ENCODE data around the gene FTO.

Gene FTO

DNA sequence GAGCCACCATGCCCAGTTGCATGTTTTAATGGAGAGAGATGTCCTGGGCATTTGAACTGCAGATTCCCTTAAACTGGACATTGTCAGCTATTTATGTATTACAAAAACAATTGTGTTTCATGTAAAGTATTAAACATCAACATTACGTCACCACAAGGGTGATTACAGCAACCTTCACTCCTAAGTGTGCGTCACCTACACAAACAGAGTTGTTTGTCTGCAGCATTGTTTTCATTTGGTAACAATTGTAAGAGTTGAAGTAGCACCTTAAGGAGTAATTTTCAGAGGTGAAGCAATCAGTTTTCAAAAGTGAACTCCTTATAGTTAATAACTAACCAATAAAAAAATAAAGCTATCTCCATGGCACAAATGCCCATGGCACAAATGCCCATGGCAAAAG lies 311.2 kb downstream of the FTO start:
- no peak for DNase-seq (ENCODE audit: low spot score)

DNA sequence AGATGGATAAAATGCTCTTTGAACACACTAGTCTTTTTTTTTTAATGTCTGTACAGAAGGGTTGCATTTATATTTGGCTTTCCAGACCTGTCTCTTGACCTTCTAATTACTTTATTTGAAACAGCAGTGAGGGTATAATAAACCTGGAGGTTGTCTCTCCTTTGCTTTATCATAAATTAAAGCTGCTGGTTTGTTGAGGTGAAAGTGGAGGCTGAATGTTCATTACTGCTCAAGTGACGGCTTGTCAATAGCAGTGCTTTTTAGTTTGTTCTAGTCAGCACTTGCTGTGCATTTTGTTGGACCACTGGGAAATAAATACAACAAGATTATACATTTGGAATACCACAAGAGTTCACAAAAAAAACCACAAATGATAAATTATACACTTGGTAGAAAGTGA lies 318.4 kb downstream of the FTO start:
- no peak for DNase-seq (ENCODE audit: low spot score)

DNA sequence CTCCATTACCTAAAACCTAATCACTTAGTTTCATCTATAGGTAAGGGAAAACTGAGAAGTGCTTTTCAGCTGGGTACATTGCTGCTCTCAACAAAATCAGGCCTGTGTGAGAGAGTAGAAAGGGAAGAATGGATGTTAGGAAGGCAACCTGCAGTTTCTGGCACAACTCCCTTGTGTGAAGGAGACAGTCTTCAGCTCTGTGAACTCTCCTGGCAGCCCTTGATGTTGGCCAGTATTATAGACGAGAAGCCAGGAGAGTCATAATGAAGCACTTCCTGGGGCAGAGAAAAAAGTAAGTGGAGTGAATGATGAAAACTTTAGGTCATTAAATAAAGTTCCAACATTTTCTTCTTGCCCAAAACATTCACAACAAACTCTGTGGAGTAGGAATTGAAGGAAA lies 322.5 kb downstream of the FTO start:
- no peak for DNase-seq (ENCODE audit: low spot score)

DNA sequence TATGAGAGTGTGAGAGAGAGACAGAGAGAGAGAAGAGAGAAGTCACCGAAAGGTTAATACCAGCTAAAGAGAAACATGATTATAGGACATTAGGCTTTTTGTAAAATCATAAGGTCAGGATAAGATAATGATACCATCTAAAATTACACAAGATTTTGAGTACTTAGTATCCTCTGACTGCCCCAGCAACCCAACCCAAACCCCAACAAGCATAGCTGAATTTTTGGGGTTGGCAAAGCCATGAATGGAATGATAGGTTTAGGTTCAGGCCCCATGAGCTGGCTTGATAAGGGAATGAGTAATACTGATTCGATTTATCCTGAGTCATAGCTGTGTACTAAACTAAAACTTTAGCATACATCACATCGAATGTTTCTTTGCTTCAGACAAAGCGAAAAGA lies 323.1 kb downstream of the FTO start:
- DNase-seq (ENCODE audit: low spot score), result no peak

DNA sequence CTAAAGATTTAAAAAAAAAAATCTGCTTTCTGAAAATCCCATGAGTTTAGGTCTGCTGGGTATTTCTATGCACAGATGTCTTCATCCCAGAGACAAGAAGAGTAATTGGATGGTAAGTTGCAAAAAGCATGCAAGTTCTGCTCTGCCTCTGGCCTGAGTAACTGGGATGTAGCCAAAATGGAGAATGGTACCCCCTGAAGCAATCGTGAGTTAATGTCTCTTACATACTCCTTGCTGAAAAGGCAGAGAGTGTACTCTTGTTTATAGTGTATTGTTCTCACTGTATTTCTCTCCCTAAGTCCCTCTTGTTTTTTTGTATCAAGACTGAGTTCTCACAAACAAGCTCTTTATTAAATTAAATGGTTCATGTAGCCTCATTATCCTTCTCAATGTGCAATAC lies 323.6 kb downstream of the FTO start:
- DNase-seq (ENCODE audit: low spot score), result no peak

DNA sequence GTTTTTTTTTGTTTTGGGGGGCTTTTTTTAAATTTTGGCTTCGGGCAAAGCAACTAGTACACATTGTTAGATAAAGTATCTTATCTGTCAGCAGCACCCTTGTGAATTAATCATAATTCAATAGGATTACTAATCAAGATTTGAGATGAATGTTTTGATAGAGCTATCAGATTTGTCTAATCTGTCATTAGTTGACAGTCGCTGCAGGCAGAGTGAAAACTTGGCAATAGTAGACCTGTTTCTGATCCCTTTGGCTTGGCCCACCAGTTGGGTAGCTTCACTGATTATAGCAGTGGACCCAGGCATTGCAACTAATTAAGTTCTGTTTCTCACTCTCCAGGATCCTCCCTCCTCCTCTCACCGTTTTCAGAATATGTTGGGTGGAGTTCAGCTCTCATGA lies 324.0 kb downstream of the FTO start:
- DNase-seq (ENCODE audit: low spot score), result no peak

DNA sequence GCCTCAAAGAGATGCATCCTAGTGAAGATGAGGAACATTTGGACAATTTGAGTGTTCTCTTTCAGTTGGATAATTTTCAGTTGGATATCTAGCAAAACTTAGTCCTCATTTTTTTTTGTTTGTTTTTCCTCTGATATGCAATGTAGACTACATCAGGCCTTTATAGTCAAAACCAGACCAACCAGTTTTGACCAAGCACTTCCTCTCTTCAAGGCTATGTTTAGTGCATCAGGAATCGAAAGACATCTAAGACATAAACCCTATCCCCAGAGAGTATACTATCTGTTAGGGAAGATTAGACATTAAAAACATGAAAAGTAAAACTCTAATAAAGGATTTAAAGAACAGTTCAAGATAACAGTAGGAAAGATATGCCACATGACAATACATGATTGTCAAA lies 326.5 kb downstream of the FTO start:
- no peak for DNase-seq (ENCODE audit: low spot score)

DNA sequence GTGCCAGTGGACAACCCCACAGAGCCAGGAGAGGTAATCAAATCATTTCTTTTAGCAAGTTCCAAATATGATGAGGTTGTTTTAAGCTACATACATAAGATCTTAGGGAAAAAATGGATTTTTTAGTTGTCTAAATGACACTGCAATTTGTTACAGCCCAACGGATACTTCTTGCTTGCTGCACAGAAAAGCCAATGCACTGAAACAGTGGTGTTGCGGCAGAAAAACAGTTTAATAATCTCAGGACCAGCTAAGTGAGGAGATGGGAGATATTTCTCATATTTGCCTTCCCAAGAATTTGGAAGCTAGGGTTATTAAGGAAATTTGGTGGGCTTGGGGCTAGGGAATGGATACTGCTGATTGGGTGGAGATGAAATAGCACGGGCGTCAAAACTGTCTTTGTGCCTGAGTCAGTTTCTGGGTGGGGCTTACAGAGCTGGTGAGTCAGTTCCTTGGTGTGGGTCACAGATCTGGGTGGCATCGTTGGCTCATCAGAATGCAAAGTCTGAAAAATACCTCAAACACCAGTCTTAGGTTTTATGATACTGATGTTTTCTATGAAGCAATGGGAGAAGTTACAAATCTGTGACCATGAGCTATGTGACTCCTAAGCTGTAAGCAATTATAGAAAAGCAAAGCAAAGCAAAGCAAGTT lies 327.3 kb downstream of the FTO start:
- DNase-seq (ENCODE audit: low spot score), result no peak

DNA sequence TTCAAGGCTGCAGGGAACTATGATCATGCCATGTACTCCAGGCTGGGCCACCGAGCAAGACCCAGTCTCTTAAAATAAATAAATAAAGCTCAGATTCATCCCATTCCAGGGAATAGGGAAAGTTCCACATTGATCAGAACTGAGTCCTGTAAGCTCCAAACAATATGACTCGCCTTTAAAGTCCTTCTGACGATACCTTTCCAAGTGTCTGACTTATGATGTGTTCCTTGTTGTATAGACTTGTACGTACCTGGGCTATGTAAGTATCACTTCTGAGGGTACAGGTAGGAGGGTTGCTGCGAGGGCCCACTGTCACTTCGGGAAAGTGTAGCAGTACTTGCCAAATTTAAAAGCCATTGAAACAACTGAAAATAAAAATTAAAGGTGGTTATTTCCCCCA lies 329.8 kb downstream of the FTO start:
- DNase-seq (ENCODE audit: low spot score), result no peak

DNA sequence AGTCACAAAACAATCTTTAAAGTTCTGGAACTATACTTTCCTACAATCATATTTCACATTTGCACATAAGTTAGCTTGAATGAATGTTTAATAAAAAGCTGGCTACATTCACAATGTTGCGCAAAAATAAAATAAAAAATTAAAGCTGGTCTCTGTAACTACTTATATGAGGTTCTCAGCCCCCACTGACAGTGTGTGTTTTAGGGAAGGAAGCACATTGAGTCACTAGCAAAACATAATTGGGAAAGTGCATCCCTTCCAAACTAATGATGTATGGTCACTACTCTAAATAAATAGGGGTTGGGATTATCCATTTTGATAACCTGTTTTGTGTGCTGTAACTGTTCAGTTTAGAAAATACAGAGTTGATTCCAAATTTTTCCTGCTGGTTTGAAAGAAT lies 330.7 kb downstream of the FTO start:
- DNase-seq (ENCODE audit: low spot score), result no peak

DNA sequence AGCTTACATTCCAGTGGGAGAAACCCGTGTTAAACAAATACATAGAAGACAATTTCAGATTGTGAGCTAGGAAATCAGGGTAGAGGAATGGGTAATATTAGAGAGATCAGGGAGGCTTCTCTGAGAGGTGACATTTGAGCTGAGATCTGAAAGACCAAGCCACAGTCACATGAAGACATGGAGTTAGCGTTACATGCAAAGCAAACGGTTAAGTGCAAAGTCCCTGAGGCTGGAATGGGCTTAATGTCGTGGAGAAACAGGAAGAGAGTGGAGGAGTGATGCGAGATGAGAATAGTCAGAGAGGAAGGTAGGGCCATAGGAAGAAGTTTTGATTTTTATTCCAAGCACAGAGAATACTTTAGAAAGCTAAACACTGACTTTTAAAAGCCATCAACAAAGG lies 336.5 kb downstream of the FTO start:
- no peak for DNase-seq (ENCODE audit: low spot score)

DNA sequence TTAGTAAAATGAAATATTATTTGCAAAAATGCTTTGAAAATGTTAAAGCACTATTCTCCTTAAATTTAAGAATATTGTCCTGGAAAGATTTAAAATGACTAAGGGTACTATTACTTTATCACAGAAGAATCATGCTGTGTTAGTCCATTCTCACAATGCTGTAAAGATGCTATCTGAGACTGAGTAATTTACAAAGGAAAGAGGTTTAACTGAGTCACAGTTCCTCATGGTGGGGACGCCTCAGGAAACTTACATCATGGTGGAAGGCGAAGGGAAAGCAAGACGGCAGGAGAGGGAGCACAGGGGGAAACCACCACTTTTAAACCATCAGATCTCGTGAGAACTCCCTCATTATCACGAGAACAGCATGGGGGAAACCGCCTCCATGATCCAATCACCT lies 337.0 kb downstream of the FTO start:
- no peak for DNase-seq (ENCODE audit: low spot score)

DNA sequence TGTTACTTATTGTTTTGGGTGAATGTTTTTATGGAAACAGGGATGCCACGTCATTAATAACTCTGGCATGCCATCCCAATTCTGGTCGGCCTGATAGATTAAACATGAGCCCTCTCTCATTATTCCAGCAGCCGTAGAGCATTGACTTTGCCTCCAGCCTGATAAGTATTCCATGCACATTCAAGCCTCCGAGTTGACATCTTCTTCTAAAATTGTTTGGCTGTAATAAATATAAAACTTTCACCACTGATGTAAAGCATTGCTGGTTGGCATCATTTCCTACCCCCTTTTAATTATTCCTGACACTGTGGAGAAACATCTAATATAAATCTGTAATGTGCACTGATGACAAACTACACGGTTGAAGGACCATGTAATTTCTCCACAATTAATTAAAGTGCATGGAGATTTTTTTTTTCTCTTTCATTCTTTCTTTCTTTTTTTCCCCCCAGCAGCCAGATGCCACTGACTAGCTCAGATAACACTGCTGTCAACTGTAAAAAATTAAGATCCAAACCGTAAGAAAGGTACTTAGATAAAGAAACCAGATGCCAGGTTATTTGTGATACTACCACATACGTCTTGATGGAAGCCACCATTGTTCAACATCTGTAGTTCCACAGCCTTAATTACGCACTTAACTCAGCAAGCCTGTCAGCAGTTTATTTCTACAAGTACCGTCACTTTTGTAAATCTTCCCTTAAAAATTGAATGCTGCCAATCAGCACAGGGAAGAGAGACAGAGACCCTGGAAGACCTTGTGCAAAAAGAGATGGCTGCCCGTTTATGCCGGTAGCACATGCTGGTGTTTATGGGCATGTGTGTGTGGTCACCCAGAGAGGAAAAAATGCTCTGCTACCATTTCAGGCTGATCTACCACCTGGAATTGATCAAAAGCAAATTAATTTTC lies 344.9 kb downstream of the FTO start:
- no peak for DNase-seq (ENCODE audit: low spot score)

DNA sequence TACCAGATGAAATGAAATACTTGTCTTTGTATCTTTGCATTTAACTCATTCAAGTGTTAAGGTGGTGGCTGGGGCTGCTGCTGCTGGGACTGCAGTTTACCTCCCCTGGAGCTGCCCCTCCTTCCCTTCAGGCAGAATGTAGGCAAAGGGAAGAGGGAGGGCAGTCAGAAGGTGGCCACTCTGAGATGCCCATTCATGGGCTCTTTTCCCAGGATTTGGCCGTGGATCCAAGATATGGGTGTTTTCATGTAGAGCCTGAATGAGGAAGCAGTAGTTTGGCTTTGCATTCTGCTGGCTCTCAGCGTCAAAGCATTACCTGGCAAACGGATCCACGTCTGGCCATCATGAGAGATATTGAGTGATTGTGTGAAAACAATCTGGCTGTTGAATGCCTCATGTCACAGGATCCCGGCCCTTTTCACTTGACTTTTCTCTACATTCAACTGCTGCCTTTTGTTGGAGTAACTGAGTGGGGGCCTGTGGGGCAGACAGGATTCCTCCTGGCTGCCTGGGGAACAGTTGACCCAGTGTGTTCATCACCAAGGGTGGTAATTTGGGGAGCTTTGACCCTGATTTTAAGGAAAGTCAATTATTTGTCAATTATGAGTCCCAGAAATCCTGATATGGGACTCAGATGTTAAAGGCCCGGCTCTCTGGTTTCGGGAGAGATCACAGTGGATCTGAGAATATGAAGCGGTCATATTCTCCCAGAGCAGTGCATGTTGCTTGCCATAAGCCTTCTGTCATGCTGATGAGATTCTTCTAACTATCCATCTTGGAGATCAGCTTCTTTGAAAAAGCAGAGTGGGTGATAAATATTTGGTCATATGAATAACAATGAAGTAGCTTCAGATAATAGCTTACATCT lies 345.9 kb downstream of the FTO start:
- no peak for DNase-seq (ENCODE audit: low spot score)

DNA sequence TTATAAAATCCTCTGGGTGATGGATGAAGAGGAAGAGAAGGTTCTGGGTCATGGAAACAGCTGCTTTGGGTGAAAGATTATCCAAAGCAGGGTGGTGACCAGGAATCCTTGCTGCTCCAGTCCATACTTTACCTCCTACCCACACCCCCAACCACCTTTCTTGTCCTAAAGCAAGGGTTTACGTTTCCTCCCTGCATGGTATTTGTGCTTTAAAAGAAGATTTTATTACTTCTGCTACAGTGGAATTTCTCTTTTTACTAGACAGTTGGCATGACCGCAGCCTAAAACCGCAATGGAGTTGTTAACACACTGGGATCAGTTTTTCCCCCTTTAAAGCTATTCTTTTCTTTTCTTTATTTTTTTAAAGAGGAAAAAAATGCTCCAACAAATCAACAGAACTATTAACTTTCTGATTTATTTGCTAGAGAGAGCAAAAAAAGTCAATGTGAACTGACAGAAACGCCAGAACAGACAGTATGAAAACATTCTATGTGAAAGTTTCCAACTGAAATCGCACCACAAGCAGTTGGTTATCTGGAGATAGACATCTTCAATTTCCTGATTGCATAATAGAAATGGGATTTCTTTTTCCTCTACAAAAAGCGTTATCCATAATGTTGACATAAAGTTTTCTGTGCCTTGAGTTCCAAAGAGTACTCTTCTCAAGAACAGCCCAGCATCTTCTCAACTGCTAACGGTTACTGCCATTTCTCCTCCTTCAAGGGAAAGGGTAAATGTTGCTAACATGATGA lies 346.7 kb downstream of the FTO start:
- no peak for DNase-seq (ENCODE audit: low spot score)

DNA sequence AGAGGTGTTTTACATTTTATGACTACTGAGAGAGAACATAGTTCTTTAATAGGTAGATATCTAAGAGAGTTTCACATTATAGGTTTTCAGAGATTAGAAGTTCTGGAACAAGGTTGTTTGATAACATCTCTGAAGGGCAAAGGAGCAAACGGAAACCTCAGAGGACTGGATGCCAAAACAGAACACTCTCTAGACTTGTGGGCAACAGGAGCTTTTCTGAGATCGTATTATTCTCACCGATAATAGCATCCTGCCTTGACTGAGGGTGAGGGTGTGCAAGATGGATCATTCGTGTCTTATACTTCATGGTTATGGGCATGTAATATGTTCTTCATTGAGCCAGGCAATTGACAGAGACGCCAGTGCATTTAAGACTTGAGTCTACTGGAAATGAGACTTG lies 347.9 kb downstream of the FTO start:
- DNase-seq (ENCODE audit: low spot score), result no peak

DNA sequence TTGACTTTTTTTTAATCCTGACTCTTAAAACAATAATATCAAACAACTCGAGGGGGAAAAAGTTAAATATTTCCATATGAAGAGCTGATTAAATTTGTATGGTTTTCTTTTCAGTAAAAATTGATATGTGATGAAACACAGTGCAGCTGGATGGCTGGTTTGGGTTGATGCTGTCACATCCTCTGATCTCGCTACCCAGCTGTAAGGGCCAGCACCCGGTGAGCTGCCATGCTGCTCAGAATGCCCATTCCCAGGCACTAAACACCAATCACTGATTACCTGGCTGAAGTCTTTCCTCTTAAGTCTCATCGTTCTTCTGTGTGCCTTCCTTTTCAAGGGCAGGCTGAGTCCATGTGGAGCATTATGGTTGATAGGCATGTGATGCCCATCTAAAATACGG lies 348.3 kb downstream of the FTO start:
- DNase-seq (ENCODE audit: low spot score), result no peak

DNA sequence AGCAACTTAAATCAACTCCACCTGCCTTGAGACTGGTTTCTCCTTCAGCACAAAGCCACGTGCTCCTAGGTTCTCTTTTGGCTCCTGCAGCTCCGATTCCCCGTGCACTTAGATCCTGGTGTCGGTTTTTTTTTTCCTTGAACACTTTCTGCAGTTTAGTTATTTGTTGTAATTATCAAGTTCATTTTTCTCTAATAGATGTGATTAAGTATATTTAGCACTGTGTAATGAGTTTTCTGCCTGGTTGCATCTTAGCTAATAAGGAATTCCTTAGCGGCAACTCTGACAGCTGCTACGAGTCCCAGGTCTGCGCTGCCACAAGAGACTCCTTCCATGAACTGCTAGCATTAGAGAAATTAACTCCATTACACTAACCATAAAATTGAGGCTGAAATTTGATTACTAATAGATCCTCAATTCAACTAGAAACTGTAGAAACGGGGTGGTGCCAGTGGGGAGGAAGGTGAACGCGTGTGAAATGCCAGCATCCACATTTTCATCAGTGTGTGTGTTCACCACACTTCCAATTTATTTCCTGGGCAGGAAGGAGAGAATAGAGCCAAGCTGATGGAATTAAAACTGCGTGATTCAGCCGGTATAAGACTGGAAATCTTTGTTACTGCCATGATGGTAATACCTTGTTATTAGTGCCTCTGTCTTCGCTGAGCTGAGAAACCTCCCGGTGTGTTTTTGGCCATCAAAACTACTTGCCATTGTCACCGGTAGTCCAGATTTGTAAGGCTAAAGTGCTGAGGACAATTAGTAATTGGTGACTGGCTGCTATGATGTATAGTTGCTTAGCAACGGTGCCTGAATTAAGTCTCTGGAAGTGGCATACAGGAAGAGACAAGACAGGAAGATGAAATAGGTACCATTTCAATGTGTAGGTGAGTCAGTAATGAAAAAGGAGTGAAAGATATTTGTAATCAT lies 350.2 kb downstream of the FTO start:
- DNase-seq (ENCODE audit: low spot score), result no peak

DNA sequence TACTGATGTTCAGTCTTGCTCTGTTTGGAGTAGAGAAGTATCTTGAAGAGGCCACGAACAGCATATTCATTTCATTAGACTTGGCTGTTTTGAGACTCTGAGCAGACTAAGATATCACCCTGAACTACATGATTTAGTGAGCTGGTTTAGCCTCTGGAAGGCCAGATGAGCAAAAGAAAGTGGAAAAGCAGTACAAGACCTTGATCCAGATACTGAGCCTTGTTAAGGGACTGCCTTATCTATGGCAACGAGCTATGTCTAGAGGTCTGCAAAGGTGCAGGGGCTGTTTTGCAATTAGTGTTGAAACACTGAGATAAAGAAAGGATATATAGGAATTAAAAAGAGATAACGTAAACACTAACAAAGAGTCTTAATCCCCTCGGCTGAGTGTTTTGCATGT lies 351.2 kb downstream of the FTO start:
- no peak for DNase-seq (ENCODE audit: low spot score)

DNA sequence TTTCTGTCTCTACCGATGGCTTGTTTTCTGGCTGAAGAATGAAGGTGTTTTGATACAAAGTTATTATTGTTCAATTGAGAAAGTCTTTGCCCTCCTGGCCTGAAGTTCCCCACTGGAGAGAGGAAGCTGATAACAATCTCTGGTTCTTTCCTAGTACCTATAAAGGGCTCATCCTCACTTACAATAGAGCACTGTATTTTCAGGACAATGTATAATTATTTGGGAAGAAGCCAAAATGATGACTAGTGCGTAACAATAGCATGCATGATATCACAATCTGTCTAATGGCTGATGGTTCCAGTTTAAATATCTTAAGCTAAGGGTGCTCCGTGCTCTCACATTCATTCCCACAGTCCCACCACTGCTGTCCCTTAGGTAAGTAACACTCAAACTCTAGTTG lies 351.9 kb downstream of the FTO start:
- DNase-seq (ENCODE audit: low spot score), result no peak

DNA sequence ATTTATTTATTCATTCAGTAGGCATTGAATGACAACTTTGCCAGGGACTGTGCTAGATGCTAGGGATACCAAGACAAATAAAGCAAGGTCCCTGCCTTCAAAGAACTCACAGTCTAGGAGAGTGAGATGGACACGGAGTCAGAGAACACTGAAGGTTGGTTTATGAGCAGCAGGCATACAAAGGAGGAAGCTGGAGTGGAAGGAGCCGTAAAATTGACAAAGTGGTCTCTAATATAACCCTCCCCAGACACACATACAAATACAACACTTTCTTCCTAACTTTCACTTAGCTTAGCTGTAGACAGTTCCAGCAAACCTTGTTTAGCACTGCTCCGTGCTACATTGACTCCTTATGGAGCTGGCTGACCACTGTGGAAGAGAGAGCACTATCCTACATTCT lies 353.0 kb downstream of the FTO start:
- no peak for DNase-seq (ENCODE audit: low spot score)

Measured in HuH-7.5 (cell line).